ENCODE data around the gene CAVIN4.

CAVIN4 gene

GRCh38 chr9:100591639-100592412, 13.9 kb downstream of the CAVIN4 start:
- DNase-seq = no peak

GRCh38 chr9:100595391-100596199, 17.7 kb downstream of the CAVIN4 start:
- peak; percentile 13 to 59 for DNase-seq

DNA sequence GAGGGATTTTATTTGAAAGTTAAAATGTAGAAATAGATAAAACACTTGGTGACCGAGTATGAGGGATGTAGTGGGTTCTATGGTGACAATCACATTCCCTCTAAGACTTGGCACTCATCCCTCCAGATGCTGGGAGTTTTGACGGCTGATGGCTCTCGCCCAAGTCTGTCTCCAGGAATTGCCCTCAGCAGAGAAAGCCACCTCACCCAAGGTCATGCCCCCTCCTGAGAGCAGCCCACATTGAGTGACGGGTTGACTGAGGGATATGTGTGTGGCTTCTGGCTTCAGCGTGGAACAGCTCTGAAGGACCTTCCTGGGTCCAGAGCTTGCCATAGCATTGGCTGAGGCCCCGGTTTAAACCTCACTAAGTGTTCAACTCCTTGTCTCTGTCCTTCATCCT, 19.4 kb downstream of the CAVIN4 start:
- DNase-seq = no peak

GRCh38 chr9:100598641-100599145, 20.8 kb downstream of the CAVIN4 start:
- DNase-seq = peak; percentile 89 to 96

GRCh38 chr9:100600521-100601079, 22.7 kb downstream of the CAVIN4 start:
- DNase-seq = peak in 1 of 2 experiments; percentile 15

DNA sequence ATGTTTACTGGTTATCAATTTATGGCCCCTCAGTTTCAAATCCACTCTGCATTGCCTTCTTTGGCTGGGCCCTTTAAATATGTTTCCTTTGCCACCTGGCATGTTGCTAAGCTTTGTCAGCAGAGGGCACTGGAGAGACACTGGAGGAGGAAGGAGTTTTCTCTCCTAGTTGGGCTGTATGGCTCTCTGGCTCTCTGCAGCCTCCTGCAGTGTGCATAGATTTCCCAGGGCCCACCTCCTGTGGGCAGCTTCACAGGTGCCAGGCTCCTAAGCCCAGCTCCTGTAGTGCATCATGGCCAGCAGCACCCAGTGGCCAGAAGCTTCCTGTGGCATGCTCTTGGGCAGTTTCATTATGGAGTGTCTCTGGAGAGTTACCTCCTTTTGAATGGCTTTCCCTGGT, 23.3 kb downstream of the CAVIN4 start:
- peak; percentile 47 to 78 for DNase-seq

GRCh38 chr9:100602342-100602801, 24.5 kb downstream of the CAVIN4 start:
- DNase-seq = peak; percentile 39 to 68

DNA sequence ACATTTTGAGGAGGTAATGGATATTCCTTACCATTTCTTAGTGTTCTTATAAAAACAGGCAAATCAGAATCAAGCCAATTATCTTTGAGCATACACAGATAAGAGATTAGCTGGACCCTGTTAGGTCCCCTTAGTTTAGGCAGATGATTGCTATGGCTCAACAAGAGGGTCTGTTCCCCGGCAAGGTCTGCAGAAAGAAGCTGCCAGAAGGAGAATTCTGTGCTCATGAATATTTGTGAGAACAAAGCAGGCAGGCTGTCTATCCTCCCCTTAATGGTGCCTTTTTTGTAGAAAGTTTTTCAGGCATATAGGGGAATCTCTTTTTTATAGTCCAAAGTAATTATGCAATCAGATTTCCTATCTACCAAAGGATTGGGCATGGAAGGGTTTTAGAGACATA, 27.5 kb downstream of the CAVIN4 start:
- DNase-seq = no peak

DNA sequence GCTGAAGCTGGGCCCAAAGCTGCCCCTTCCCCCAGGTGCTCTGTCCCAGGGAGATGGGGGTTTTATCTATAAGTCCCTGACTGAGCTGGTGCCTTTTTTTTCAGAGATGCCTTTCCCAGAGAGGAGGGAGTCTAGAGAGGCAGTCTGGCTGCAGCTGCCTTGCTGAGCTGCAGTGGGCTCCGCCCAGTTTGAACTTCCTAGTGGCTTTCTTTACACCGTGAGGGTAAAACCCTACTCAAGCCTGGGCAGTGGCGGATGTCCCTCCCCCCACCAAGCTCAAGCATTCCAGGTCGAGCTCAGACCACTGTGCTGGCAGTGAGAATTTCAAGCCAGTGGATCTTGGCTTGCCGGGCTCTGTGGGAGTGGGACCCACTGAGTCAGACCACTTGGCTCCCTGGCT, 41.3 kb downstream of the CAVIN4 start:
- no peak for DNase-seq

- DNase-seq = no peak
Measured at GRCh38 chr9:100619665-100620064, 41.8 kb downstream of the CAVIN4 start.

DNA sequence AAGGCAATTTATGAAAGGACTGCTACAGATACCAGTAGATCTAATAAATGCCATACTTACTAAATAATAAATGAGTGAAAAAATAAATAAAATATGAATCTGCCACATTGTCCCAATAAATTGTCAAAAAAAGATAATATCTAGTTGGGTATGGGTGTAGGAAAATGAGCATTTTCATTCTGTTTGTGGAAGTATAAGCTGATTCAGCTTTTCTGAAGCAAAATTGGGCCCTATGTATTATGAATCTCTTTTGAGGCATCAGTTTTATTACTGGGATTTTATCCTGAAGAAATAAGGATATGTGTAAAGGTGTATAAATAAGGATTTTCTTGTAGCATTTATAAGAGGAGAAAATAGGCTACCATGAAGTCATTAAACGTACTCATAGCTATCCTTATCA, 46.1 kb downstream of the CAVIN4 start:
- no peak for DNase-seq

DNA sequence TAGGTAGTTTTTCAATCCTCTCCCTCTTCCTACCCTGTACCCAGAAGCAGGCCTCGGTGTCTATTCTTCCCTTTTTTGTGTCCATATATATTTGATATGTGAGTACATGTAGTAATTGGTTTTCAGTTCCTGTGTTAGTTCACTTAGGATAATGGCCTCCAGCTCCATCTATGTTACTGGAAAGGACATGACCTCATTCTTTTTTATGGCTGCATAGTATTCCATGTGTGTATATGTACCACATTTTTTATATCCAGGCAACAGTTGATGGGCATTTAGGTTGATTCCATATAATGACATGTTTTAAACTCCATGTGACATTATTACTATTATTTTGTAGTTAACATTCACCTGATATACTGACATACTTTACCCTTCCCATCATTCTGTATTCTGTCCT, 49.1 kb downstream of the CAVIN4 start:
- DNase-seq = no peak

- DNase-seq = peak in 1 of 2 experiments; percentile 10
Measured at GRCh38 chr9:100637787-100638186, 59.9 kb downstream of the CAVIN4 start.
